Measurements from ENCODE around the gene MXRA7.

- TF ChIP-seq POLR2A (IDR thresholded peaks at IDR 0.05) (no peak), CTCF (IDR thresholded peaks at IDR 0.05 in 4 of 5, conservative IDR thresholded peaks at IDR 0.05 in 1 of 5) (no peak)
Observed at GRCh38 chr17:76714336-76714735, 3.6 kb upstream of the MXRA7 start.

All from gastrocnemius medialis (tissue), 4 donors.